Caco-2 (cell line): ENCODE measurements around the gene NT5C3B. TPM values are rescaled to one million over a fixed set of nuclear protein-coding genes. Genes with fewer than 3 reads are reported as not detected.
"Not testable (repeated sequence)": the region's sequence is repeated elsewhere in the genome, so short reads cannot be mapped to it uniquely, and the experiment has no call there.

Source experiments
- BruUV-seq: library from RNA; stranded (reverse); fragments of 400-500 nt; replicated peaks from 2 replicates; lab custom pipeline; 2021; lab: Mats Ljungman, UMichigan
- CTCF ChIA-PET: fragments of 300-600 bp; sonication (Branson Sonifier 250); formaldehyde crosslinking; loops from one replicate; lab custom pipeline; 2022; ENCODE audit warnings: antibody characterized with exemption; lab: Charles Lee
- POLR2A ChIA-PET: fragments of 300-600 bp; sonication (Branson Sonifier 250); formaldehyde crosslinking; loops from one replicate; lab custom pipeline; 2022; ENCODE audit warnings: antibody characterized with exemption; lab: Charles Lee
- DNase-seq, 2 experiments: peaks; one replicate each; pipeline versions ENCODE4 v3.0.0 to v3.0.0-alpha.2; 2020 to 2022
- H3K27me3 ChIP-seq: replicated peaks from 2 replicates; pipeline ENCODE4 v1.6.0; 2011; ENCODE audit warnings: low read length; ENCODE audit not compliant: control insufficient read depth, insufficient read depth
- H3K36me3 ChIP-seq: 2 replicates; pipeline ENCODE4 v1.5.1; 2011; ENCODE audit warnings: low read length; ENCODE audit not compliant: control insufficient read depth, insufficient read depth
- H3K4me1 ChIP-seq: fragments of 250-450 bp; sonication (Bioruptor Pico); 2 replicates; pipeline ENCODE4 v1.5.1; 2020; ENCODE audit warnings: mild to moderate bottlenecking
- H3K4me3 ChIP-seq: 2 replicates; pipeline ENCODE4 v1.5.1; 2011; ENCODE audit warnings: low read depth, mild to moderate bottlenecking, control low read depth, low read length
- H3K9me3 ChIP-seq: fragments of 250-450 bp; sonication (Bioruptor Pico); 2 replicates; pipeline ENCODE4 v1.5.1; 2020; ENCODE audit warnings: mild to moderate bottlenecking, moderate library complexity
- H3K27ac Mint-ChIP-seq: one replicate; pipeline ENCODE4 v1.8.0; 2022; ENCODE audit warnings: mixed read lengths; ENCODE audit not compliant: unreplicated experiment
- H3K27me3 Mint-ChIP-seq: one replicate; pipeline ENCODE4 v1.8.0; 2022; ENCODE audit warnings: mixed read lengths; ENCODE audit not compliant: insufficient read depth, unreplicated experiment
- H3K36me3 Mint-ChIP-seq: one replicate; pipeline ENCODE4 v1.8.0; 2022; ENCODE audit warnings: mild to moderate bottlenecking, mixed read lengths; ENCODE audit not compliant: insufficient read depth, unreplicated experiment
- H3K4me1 Mint-ChIP-seq: one replicate; pipeline ENCODE4 v1.8.0; 2022; ENCODE audit warnings: low read depth, mixed read lengths; ENCODE audit not compliant: unreplicated experiment
- H3K4me3 Mint-ChIP-seq: one replicate; pipeline ENCODE4 v1.8.0; 2022; ENCODE audit warnings: mild to moderate bottlenecking, moderate library complexity, mixed read lengths; ENCODE audit not compliant: unreplicated experiment
- H3K9me3 Mint-ChIP-seq: one replicate; pipeline ENCODE4 v1.8.0; 2022; ENCODE audit warnings: mixed read lengths; ENCODE audit not compliant: unreplicated experiment
- CTCF ChIP-seq, 2 experiments: fragments of 200-600 bp in 1 of 2; IDR thresholded peaks; 1 replicate in 1 of 2; 2 replicates in 1 of 2; pipeline versions ENCODE4 v1.5.1 to v1.8.0; 2011 to 2022; ENCODE audit warnings: antibody characterized with exemption in 1 of 2, control low read depth in 1 of 2, inconsistent platforms in 1 of 2, low read depth in 1 of 2, low read length in 1 of 2, mild to moderate bottlenecking in 1 of 2, moderate library complexity in 1 of 2; ENCODE audit not compliant: insufficient read depth in 1 of 2, severe bottlenecking in 1 of 2, unreplicated experiment in 1 of 2
- intact Hi-C: fragments of 100-400 bp; cut with micrococcal nuclease; formaldehyde crosslinking; loops from one replicate; pipeline ENCODE4 v1.10.0; 2022; ENCODE audit not compliant: unreplicated experiment
- total RNA-seq: library from RNA; stranded (reverse); gene quantifications from 2 replicates; pipeline ENCODE4 v1.2.3, GENCODE V29; 2022

NT5C3B gene
- total RNA-seq, 1 experiment from 2014 or later: 94.5 TPM

GRCh38 chr17:41860254-41860931, 24.4 kb upstream of the NT5C3B start:
- POLR2A ChIA-PET: interaction anchor here (0.5 kb wide), 1 partner anchor 37 kb away, joined by 3 read pairs; no protein-coding TSS in a partner anchor

GRCh38 chr17:41851382-41851781, 15.3 kb upstream of the NT5C3B start:
- H3K4me1 ChIP-seq, POLR2A ChIA-PET, CTCF ChIA-PET, H3K4me3 ChIP-seq, intact Hi-C loops, H3K9me3 ChIP-seq, H3K4me3 Mint-ChIP-seq, H3K36me3 ChIP-seq, H3K27me3 ChIP-seq, H3K27ac Mint-ChIP-seq, BruUV-seq, H3K4me1 Mint-ChIP-seq, H3K27me3 Mint-ChIP-seq, H3K9me3 Mint-ChIP-seq, DNase-seq: not testable (repeated sequence)
- peaks cover 55% of the 10 kb centered on the region for H3K36me3 Mint-ChIP-seq

More at GRCh38 chr17:41860254-41860931, 24.4 kb upstream of the NT5C3B start:
- intact Hi-C loops: no loop called here
- Histone ChIP-seq H3K27me3 (no peaks in the 10 kb centered on the region), H3K4me3 (no peak overlapping the region), H3K4me1 (peaks cover 10% of the 10 kb centered on the region), H3K9me3 (no peaks in the 10 kb centered on the region), H3K36me3 (no peaks in the 10 kb centered on the region; the same call in 1 of the 2 replicates)
- no peak for DNase-seq
- Mint-ChIP-seq H3K4me3 (no peak overlapping the region), H3K36me3 (peaks cover 20% of the 10 kb centered on the region), H3K27me3 (no peaks in the 10 kb centered on the region), H3K4me1 (peaks cover 7% of the 10 kb centered on the region), H3K27ac (no peak overlapping the region), H3K9me3 (no peaks in the 10 kb centered on the region)
- BruUV-seq: no TSS peak
- CTCF ChIA-PET: interaction anchor here (0.6 kb wide), 1 partner anchor 47 kb away, joined by 3 read pairs; no protein-coding TSS in a partner anchor
- no peak for TF ChIP-seq CTCF (IDR thresholded peaks at IDR 0.05; ENCODE audit: insufficient read depth in 1 of 2, low read depth in 1 of 2, low read length in 1 of 2, severe bottlenecking in 1 of 2, unreplicated experiment in 1 of 2)

- Histone ChIP-seq H3K27me3 (no peaks in the 10 kb centered on the region), H3K4me3 (no peak overlapping the region), H3K4me1 (no peaks in the 10 kb centered on the region), H3K9me3 (no peaks in the 10 kb centered on the region), H3K36me3 (no peaks in the 10 kb centered on the region; the same call in 1 of the 2 replicates)
- H3K4me3 Mint-ChIP-seq: no peak overlapping the region
- H3K36me3 Mint-ChIP-seq: peaks cover 40% of the 10 kb centered on the region
- intact Hi-C loops: no loop called here
- H3K27me3 Mint-ChIP-seq: no peaks in the 10 kb centered on the region
- CTCF ChIA-PET: no interaction called here
- no peak for TF ChIP-seq CTCF (IDR thresholded peaks at IDR 0.05; ENCODE audit: insufficient read depth in 1 of 2, low read depth in 1 of 2, low read length in 1 of 2, severe bottlenecking in 1 of 2, unreplicated experiment in 1 of 2)
- no peaks in the 10 kb centered on the region for H3K9me3 Mint-ChIP-seq
- POLR2A ChIA-PET: interaction anchor here (0.9 kb wide), 1 partner anchor 108 kb away, joined by 3 read pairs; no protein-coding TSS in a partner anchor
- BruUV-seq: no TSS peak
- H3K27ac Mint-ChIP-seq: no peak overlapping the region
- no peaks in the 10 kb centered on the region for H3K4me1 Mint-ChIP-seq
- no peak for DNase-seq
Observed at GRCh38 chr17:41849251-41849990, 13.4 kb upstream of the NT5C3B start.
